ENCODE results near the gene SPAG17.

SPAG17 gene

DNA sequence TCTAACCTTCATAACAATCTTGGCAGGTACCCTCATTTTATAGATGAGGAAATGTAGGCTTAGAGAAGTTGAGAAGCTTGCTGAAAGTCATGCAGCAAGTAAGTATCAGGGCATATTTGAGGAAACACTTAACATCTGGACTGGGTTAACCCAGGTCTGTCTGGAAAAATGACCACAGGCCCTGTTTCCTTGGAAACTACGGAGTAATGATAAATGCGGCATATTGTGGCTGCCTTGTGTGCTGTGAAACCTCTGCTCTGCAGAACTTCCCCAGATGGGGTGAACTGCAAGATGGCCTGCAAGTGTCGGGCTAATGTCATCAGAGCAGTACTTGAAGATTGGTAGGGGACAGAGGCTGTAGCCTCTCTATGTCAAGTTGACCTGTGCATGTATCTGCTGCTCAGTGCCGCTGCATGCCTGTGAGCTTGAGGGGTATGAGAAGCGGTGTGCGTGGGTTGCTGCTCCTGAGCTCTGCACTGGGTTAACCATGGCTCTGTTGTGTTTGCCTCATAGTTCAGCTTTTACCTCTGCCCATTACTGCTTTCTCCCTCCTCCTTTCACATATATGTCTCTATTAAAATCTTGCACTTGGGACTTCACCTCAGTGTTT is 172.4 kb downstream of the SPAG17 start:
- H3K27me3 ChIP-seq, result peaks cover 12% of the 10 kb centered on the region
- TF ChIP-seq, protein P1, sequence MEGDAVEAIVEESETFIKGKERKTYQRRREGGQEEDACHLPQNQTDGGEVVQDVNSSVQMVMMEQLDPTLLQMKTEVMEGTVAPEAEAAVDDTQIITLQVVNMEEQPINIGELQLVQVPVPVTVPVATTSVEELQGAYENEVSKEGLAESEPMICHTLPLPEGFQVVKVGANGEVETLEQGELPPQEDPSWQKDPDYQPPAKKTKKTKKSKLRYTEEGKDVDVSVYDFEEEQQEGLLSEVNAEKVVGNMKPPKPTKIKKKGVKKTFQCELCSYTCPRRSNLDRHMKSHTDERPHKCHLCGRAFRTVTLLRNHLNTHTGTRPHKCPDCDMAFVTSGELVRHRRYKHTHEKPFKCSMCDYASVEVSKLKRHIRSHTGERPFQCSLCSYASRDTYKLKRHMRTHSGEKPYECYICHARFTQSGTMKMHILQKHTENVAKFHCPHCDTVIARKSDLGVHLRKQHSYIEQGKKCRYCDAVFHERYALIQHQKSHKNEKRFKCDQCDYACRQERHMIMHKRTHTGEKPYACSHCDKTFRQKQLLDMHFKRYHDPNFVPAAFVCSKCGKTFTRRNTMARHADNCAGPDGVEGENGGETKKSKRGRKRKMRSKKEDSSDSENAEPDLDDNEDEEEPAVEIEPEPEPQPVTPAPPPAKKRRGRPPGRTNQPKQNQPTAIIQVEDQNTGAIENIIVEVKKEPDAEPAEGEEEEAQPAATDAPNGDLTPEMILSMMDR (IDR thresholded peaks at IDR 0.05; ENCODE audit: low read depth, low read length), result no peak
- H3K4me3 ChIP-seq (ENCODE audit: low read depth, low read length), result no peak overlapping the region
- DNase-seq, result no peak
- no peaks in the 10 kb centered on the region for H3K4me1 ChIP-seq
- H3K36me3 ChIP-seq, result no peaks in the 10 kb centered on the region
- H3K9me3 ChIP-seq, result no peaks in the 10 kb centered on the region

DNA sequence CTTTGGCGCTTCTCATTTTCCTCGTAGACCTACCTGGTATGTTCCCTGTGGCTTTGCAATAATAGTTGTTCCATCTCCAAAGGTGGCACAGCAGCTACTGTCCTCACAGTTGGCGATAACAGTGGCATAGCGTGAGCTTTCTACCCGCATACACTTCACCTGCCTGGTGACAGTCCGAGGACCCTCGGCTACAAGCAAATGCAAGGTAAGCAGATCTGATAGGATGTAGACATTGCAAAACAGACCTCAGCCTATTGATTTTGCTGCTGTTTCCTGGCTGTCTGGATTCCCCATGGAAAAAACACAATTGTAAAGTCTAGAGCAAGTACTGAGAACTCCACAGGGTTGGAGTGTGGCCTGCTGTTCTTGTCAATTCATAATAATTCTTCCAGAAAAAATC is 177.0 kb downstream of the SPAG17 start:
- DNase-seq, result no peak
- no peaks in the 10 kb centered on the region for H3K4me1 ChIP-seq
- H3K9me3 ChIP-seq, result no peaks in the 10 kb centered on the region
- no peak overlapping the region for H3K4me3 ChIP-seq (ENCODE audit: low read depth, low read length)
- H3K27me3 ChIP-seq, result peaks cover 14% of the 10 kb centered on the region
- no peaks in the 10 kb centered on the region for H3K36me3 ChIP-seq
- TF ChIP-seq, protein P1 (IDR thresholded peaks at IDR 0.05; ENCODE audit: low read depth, low read length), result no peak

DNA sequence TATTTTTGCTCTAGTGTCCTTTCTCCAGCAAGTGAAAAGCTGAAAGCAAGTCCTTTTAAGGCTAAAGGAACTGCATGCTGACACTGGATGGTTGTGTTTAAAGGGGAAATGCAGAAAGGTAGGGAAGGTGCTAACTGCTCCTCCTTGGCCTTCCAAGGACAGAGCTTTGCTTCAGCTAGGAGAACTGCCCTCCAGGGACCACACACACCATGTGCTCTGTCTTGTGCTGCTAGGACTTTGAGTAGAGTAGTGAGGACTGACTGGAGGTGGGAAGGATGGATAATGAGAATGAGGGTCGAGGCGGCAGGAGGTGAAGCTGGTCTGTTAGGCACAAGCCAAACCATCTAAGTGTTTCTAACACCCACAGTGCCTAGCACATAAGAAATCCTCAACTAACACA is 177.6 kb downstream of the SPAG17 start:
- Histone ChIP-seq H3K27me3 (peaks cover 9% of the 10 kb centered on the region), H3K4me3 (ENCODE audit: low read depth, low read length) (no peak overlapping the region), H3K36me3 (no peaks in the 10 kb centered on the region), H3K9me3 (no peaks in the 10 kb centered on the region), H3K4me1 (no peaks in the 10 kb centered on the region)
- DNase-seq, result no peak
- TF ChIP-seq, protein P1 (IDR thresholded peaks at IDR 0.05; ENCODE audit: low read depth, low read length), result no peak

DNA sequence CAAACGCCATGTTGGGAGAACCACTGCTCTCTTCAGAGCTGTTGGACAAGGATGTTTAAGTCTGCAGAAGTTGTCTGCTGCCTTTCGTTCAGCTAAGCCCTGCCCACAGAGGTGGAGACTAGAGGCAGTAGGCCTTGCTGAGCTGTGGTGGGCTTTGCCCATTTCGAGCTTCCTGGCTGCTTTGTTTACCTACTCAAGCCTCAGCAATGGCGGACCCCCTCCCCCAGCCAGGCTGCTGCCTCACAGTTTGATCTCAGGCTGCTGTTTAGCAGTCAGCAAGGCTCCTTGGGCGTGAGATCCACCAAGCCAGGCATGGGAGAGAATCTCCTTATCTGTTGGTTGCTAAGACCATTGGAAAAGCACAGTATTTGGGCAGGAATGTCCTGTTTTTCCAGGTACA is 180.7 kb downstream of the SPAG17 start:
- TF ChIP-seq, protein P1 (IDR thresholded peaks at IDR 0.05; ENCODE audit: low read depth, low read length), result no peak
- DNase-seq, result no peak
- Histone ChIP-seq H3K9me3 (no peaks in the 10 kb centered on the region), H3K27me3 (peaks cover 2% of the 10 kb centered on the region; the same call in 1 of the 2 replicates), H3K36me3 (no peaks in the 10 kb centered on the region), H3K4me1 (no peaks in the 10 kb centered on the region), H3K4me3 (ENCODE audit: low read depth, low read length) (no peak overlapping the region)

DNA sequence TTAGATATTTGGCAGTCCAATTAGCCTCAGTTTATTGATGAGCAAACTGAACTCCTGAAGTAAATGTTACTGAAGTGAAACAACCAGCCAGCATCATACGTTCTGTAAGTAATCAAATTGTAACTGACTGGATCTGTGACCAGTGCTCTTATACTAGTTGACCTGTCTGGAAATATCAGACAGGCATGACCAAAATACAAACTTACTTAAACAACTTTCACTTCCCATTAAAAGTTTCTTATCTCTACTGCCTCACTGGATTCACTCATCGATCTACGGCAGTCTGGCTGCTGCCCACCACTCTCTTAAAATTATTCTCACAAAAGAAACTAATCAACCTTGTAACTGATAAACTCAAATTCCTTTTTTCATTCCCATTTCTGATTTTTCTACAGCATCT is 199.1 kb downstream of the SPAG17 start:
- Histone ChIP-seq H3K4me1 (no peaks in the 10 kb centered on the region), H3K9me3 (no peaks in the 10 kb centered on the region)
- no peak for DNase-seq

DNA sequence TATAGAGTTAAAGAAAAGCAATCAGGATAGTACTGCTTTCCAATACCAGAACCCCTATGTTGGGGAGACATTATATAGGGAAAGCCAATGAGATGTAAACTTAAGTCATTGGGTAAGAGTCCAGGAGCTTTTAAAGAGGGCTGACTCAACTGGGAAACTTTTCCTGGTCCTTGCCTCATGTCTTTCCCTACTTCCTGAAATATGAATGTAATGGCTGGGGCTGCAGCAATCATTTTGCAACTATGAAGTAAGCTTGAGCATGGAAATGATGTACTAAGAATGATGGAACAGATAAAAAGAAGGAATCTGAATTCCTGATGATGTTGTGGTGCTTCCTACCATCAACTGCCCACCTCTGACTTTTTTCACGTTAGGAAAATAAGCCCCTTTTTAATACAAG is 199.8 kb downstream of the SPAG17 start:
- H3K4me3 ChIP-seq (ENCODE audit: low read depth, low read length), result no peak overlapping the region
- no peaks in the 10 kb centered on the region for H3K9me3 ChIP-seq
- no peaks in the 10 kb centered on the region for H3K36me3 ChIP-seq
- H3K27me3 ChIP-seq, result peaks cover 6% of the 10 kb centered on the region; the same call in 1 of the 2 replicates
- TF ChIP-seq, protein P1 (IDR thresholded peaks at IDR 0.05; ENCODE audit: low read depth, low read length), result no peak
- H3K4me1 ChIP-seq, result no peaks in the 10 kb centered on the region
- DNase-seq, result no peak

More for the DNA sequence above, 199.1 kb downstream of the SPAG17 start:
- Histone ChIP-seq H3K27me3 (peaks cover 5% of the 10 kb centered on the region; the same call in 1 of the 2 replicates), H3K36me3 (no peaks in the 10 kb centered on the region), H3K4me3 (ENCODE audit: low read depth, low read length) (no peak overlapping the region)
- TF ChIP-seq, protein P1 (IDR thresholded peaks at IDR 0.05; ENCODE audit: low read depth, low read length), result no peak

Data from BE2C (cell line).